Measurements from ENCODE around the gene UPB1.

Gene UPB1

DNA sequence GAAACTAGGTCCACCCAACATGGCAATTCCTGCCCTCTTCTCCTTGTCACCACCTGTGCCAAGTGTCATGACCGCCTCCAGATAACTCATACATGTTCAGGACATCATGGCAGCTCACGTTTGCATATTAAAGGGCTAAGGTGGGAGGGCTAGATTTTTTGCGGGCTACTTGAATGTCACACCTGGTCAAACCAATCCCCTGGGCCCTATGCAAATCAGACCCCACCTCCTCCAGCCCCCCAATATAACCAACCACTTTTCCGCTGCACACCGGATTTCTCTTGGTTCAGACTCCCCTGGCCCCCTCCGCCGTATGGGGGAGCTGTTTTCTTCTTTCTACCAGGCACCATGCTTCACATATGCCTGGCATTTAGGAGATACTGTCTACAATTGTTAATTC, 12.6 kb downstream of the UPB1 start:
- DNase-seq (ENCODE audit: low read depth), result no peak
- TF ChIP-seq, protein P1, sequence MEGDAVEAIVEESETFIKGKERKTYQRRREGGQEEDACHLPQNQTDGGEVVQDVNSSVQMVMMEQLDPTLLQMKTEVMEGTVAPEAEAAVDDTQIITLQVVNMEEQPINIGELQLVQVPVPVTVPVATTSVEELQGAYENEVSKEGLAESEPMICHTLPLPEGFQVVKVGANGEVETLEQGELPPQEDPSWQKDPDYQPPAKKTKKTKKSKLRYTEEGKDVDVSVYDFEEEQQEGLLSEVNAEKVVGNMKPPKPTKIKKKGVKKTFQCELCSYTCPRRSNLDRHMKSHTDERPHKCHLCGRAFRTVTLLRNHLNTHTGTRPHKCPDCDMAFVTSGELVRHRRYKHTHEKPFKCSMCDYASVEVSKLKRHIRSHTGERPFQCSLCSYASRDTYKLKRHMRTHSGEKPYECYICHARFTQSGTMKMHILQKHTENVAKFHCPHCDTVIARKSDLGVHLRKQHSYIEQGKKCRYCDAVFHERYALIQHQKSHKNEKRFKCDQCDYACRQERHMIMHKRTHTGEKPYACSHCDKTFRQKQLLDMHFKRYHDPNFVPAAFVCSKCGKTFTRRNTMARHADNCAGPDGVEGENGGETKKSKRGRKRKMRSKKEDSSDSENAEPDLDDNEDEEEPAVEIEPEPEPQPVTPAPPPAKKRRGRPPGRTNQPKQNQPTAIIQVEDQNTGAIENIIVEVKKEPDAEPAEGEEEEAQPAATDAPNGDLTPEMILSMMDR (IDR thresholded peaks at IDR 0.05; ENCODE audit: low read length, missing control alignments), result no peak
- no peak overlapping the region for H3K4me3 ChIP-seq (replicated peaks; ENCODE audit: low read depth, low read length)

DNA sequence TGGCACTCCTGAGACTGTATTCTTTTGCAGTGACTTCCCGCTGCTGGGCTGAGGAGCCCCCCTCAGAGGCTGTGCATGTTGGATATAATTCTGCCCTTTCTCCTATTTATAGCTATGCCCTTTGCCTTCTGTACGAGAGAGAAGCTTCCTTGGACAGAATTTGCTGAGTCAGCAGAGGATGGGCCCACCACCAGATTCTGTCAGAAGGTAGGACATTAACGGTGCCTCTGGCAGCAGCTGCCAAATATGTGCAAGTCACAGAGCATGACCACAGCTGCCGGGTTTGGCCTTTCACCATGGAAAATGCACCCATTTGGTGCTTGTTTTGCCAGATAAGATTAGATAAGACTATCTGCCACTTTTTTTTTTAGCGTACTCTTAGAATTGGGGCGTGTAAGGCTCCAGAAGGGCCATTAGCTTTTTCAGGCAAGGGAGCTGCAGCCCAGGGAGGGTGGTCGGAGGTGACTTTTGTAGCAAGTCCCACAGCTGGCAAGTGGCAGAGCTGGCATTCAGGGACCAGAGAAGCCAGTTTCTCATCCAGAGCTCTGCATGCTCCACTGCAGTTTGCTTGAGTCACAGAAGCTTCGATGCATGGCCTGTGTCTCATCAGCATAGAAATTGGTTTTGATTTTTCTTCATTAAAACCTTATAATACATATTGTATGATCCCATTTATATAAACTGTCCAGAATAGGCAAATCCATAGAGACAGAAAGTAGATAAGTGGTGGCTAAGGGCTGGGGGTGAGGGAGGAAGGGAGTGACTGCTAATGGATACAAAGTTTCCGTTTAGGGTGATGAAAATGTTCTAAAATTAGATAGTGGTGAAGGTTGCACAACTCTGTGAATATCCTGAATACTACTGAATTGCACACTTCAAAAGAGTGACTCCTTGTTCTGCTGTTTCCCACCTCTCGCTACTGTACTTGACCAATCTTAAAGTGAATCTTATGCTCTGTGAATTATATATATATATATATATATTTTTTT, 15.8 kb downstream of the UPB1 start:
- TF ChIP-seq, protein P1 (IDR thresholded peaks at IDR 0.05; ENCODE audit: low read length, missing control alignments), result no peak
- no peak overlapping the region for H3K4me3 ChIP-seq (replicated peaks; ENCODE audit: low read depth, low read length)
- DNase-seq (ENCODE audit: low read depth), result peak; percentile 85

DNA sequence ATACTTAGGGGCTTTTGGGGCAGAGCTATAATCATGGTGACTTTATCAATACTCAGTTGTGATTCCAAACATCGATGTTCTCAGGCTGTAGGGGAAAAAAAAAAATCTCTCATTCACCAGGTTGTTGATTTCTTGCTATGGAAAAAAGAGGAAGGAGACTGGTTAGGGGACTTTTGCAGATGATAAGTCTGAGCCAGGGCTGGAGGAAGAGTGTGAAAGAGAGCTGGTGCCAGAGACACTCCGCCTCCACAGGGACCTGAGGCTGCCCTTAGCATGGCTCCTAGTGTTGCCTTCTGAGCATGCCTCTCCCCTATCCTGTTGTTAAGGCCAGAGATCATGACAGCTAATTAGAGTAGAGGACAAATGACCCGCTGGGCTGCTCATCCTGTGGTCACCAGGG, 16.9 kb downstream of the UPB1 start:
- DNase-seq (ENCODE audit: low read depth), result no peak
- no peak overlapping the region for H3K4me3 ChIP-seq (replicated peaks; ENCODE audit: low read depth, low read length)
- TF ChIP-seq, protein P1 (IDR thresholded peaks at IDR 0.05; ENCODE audit: low read length, missing control alignments), result no peak

DNA sequence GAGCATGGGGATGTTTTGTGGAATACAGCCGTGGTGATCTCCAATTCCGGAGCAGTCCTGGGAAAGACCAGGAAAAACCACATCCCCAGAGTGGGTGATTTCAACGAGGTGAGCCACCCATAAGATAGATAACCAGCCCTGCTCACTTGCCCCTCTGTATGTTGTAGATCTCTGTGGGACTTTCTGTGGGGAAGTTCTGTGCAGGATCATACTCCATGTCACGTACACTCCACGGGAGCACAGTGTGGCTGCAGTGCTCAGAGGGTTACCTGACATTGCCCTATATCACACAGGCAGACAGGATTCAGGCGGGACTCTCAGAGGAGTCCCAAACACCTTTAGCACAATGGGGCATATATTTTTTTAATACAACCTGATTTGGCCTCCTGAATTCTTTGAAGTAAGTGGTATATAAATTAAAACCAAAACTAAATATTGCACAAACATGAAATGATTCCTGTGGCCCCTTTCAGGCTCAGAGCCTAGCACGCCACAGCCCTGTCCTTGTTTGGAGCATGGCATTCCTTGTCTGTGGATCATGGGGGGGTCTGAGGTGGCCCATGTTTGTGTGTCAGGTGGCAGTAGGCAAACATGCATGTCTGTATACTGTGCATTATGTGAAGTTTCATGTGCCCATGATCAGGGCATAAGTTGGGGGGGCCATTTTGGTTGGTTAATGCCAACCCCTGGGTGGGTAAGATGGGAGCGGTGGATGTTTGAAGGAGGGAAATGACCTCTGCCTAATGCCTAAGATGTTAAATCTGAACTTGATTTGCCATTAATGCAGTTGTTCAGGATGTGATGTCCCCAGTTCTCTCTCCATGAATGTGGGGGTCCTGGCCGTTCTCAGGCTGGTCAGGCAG, 18.5 kb downstream of the UPB1 start:
- H3K4me3 ChIP-seq (replicated peaks; ENCODE audit: low read depth, low read length), result no peak overlapping the region
- TF ChIP-seq, protein P1 (IDR thresholded peaks at IDR 0.05; ENCODE audit: low read length, missing control alignments), result no peak
- DNase-seq (ENCODE audit: low read depth), result no peak

DNA sequence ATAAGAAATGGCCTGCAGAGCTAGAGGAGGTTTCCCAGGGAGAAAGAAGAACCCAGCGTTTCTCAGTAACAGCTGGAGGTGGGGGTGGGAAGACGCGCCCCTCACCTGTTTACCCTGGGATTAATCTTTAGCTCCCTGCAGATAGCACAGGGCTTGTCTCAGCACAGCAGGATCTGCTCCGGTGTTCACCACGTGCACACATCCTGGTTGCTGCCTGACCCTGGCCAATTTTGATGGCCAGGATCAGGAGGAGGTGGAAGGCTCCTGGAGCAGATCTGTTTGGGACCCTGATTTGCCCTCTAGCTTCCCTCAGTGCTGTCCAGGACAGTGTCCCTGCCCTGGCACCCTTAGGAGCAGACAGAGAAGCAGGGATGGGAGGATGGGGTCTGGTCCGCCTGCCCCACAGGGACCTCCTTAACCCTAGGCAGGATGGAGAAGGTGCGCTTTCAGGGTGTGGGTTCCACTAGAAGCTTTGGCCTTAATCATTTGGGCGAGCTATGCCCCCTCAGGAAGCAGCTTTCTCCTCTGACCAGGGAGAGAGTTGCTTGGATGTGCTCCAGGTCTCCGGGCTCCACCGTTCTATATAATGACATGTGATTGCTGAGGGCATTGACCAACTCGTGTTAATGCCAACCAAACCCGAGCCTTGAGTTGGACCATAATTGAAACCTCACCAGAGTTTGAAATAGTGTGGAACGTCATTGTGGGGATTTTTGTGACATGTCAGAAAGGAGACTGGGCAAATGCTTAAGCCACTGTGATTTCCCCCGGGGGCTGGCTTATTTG, 19.3 kb downstream of the UPB1 start:
- no peak for DNase-seq (ENCODE audit: low read depth)
- no peak overlapping the region for H3K4me3 ChIP-seq (replicated peaks; ENCODE audit: low read depth, low read length)
- TF ChIP-seq, protein P1 (IDR thresholded peaks at IDR 0.05; ENCODE audit: low read length, missing control alignments), result no peak

DNA sequence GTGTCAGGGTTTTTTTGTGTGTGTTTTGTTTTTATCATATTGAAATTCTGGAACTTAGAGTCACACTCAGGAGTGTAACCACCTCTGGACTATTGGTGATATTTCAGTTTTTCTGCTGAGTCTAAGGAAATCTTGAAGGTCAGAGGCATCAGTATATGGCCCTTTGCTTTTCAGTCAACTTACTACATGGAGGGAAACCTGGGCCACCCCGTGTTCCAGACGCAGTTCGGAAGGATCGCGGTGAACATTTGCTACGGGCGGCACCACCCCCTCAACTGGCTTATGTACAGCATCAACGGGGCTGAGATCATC, 19.9 kb downstream of the UPB1 start:
- TF ChIP-seq, protein P1 (IDR thresholded peaks at IDR 0.05; ENCODE audit: low read length, missing control alignments), result no peak
- H3K4me3 ChIP-seq (replicated peaks; ENCODE audit: low read depth, low read length), result no peak overlapping the region
- DNase-seq (ENCODE audit: low read depth), result no peak
